ENCODE data around the gene CFAP45.

DNA sequence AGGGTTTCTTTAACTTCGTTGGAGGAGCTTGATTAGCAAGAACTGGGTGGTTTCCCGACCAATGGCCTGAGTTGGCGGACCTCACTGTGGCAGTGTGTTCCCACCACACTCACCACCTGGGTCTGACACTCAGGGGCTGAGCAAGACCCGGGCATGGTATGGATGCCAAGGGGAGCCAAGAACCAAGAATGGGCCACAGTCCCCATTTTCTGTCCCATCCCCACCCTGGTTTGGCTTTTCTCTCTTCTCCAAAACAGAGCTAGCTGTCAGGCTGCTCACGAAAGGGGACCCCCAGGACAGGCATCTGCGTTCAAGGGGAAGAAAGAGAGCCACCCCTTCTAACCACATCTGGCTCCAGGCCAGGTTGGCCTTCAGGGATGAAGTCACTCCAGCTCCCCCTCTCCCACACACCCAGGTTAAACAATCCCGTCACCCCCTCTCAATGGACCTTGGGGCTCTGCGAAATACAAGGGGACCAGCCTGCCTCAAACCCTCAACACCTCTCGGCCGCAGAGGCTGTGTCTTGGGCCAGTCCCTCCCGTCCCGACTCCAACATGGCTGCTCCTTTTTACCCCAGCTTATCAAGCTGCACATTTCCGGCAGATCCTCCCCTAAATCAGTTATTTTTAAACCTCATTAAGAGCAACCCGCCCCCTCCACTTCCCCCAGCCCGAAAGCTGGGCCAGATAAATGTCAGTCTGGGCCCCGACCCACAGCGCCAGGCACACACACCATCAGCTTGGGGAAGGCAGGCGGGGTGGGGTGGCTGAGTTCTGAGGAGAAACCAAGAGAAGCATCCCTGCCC lies 21.9 kb upstream of the CFAP45 start:
- TF ChIP-seq CTCF (IDR thresholded peaks at IDR 0.05) (no peak), POLR2A (IDR thresholded peaks at IDR 0.05) (no peak), POLR2AphosphoS5 (IDR thresholded peaks at IDR 0.05) (no peak), EP300 (IDR thresholded peaks at IDR 0.05; ENCODE audit: low read depth) (no peak)
